Activated CD4-positive, alpha-beta memory T cell treated with anti-CD3 and anti-CD28 coated beads for 36 hours (primary cell): ENCODE measurements around the gene LMCD1. TPM values are rescaled to one million over a fixed set of nuclear protein-coding genes. Genes with fewer than 3 reads are reported as not detected.

Experiments
- CTCF ChIA-PET: fragments of 350-600 bp; sonication (Branson Sonifier 250); formaldehyde crosslinking; loops from one replicate; lab custom pipeline; 2021; ENCODE audit warnings: antibody characterized with exemption, inconsistent platforms; lab: Charles Lee
- POLR2A ChIA-PET: fragments of 350-600 bp; sonication (Branson Sonifier 250); formaldehyde crosslinking; loops from one replicate; lab custom pipeline; 2021; ENCODE audit warnings: antibody characterized with exemption; lab: Charles Lee
- DNase-seq: peaks from one replicate; pipeline ENCODE4 v3.0.0-alpha.2; 2020
- H3K27ac Mint-ChIP-seq: one replicate; pipeline ENCODE4 v1.8.0; 2021; ENCODE audit warnings: mixed read lengths
- H3K27me3 Mint-ChIP-seq: one replicate; pipeline ENCODE4 v1.8.0; 2021; ENCODE audit warnings: mixed read lengths
- H3K36me3 Mint-ChIP-seq: one replicate; pipeline ENCODE4 v1.8.0; 2021; ENCODE audit warnings: mixed read lengths
- H3K4me1 Mint-ChIP-seq: one replicate; pipeline ENCODE4 v1.8.0; 2021; ENCODE audit warnings: low read depth, mixed read lengths
- H3K4me3 Mint-ChIP-seq: one replicate; pipeline ENCODE4 v1.8.0; 2021; ENCODE audit warnings: mild to moderate bottlenecking, mixed read lengths
- H3K9me3 Mint-ChIP-seq: one replicate; pipeline ENCODE4 v1.8.0; 2021; ENCODE audit warnings: mixed read lengths
- intact Hi-C: fragments of 100-400 bp; cut with micrococcal nuclease; formaldehyde crosslinking; loops from one replicate; pipeline ENCODE4 v1.15.1; 2023
- total RNA-seq, 2 experiments: library from RNA; stranded (reverse); gene quantifications; one replicate each; pipeline ENCODE4 v1.2.3, GENCODE V29; 2021

The LMCD1 gene
- total RNA-seq, 2 experiments from 2014 or later = 3.5 to 3.8 TPM

DNA sequence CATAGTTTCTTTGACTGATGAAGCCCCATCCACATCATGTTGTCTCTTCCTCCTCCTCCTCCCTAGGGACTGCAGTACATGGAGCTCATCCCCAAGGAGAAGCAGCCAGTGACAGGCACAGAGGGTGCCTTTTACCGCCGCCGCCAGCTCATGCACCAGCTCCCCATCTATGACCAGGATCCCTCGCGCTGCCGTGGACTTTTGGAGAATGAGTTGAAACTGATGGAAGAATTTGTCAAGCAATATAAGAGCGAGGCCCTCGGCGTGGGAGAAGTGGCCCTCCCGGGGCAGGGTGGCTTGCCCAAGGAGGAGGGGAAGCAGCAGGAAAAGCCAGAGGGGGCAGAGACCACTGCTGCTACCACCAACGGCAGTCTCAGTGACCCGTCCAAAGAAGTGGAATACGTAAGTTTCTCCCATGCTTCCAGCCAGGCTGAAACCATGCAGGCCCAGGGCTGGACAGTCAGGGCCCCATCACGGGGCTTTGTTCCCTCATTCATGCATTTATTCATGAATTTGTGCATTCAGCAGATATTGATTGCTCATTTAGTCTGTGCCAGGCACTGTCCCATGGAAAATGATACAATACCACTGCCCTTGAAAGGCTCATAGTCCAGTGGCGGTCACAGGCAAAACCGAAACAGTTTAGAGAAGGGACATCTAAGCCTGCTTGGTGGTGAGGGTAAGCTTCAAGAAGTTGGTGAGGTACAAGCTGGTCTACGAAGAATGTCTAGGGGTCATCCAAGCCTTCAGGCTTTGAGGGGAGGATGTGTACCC lies 47.1 kb downstream of the LMCD1 start:
- CTCF ChIA-PET = interaction anchor here (1.0 kb wide), 1 partner anchor 107 kb away, joined by 3 read pairs; no protein-coding TSS in a partner anchor
- POLR2A ChIA-PET = no interaction called here
- Mint-ChIP-seq H3K9me3 (no peaks in the 10 kb centered on the region), H3K4me3 (no peak overlapping the region), H3K36me3 (no peaks in the 10 kb centered on the region), H3K4me1 (no peaks in the 10 kb centered on the region), H3K27me3 (no peaks in the 10 kb centered on the region), H3K27ac (no peak overlapping the region)
- intact Hi-C loops = no loop called here
- no peak for DNase-seq

DNA sequence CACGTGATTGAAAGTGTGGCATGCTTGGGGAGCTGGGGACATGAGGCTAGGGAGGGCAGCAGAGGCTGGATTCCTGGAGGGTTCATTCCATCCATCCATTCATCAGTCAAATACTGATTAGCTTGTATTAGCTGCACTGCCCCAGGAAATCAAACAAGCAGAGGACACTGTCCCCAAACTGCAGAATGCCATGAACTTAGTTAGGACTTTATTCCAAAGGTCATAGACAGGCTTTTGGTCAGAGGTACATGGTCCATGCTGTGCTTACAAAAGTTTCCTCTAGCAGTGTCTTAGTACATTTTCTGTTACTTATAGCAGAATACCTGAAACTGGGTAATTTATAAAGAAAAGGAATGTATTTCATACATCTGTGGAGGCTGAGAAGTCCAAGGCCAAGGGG lies 47.7 kb downstream of the LMCD1 start:
- intact Hi-C loops = no loop called here
- Mint-ChIP-seq H3K9me3 (no peaks in the 10 kb centered on the region), H3K36me3 (no peaks in the 10 kb centered on the region), H3K27me3 (no peaks in the 10 kb centered on the region), H3K4me1 (no peaks in the 10 kb centered on the region), H3K4me3 (no peak overlapping the region), H3K27ac (no peak overlapping the region)
- POLR2A ChIA-PET = no interaction called here
- DNase-seq = no peak
- CTCF ChIA-PET = no interaction called here

DNA sequence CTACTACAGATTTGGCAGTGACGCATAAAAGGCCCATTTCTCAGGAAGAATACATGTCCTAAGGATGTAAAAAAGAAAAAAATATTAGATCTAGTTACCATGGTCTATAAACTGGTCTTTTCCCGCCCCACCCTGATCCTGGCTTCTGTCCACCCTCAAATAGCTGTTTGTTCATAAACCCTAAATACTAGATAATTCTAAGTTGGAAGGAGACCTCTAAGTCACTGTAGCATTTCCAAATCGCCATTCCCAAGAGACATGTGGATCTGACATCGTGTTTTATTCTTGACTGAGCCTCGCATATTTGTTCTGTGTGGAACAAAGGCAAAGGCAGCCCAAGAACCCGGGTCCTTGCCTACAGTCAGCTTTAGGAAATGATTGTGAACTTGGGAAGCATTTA lies 49.0 kb downstream of the LMCD1 start:
- no peaks in the 10 kb centered on the region for H3K36me3 Mint-ChIP-seq
- POLR2A ChIA-PET = no interaction called here
- H3K27me3 Mint-ChIP-seq = no peaks in the 10 kb centered on the region
- CTCF ChIA-PET = no interaction called here
- H3K4me1 Mint-ChIP-seq = no peaks in the 10 kb centered on the region
- intact Hi-C loops = no loop called here
- no peak overlapping the region for H3K4me3 Mint-ChIP-seq
- no peaks in the 10 kb centered on the region for H3K9me3 Mint-ChIP-seq
- no peak overlapping the region for H3K27ac Mint-ChIP-seq
- no peak for DNase-seq

DNA sequence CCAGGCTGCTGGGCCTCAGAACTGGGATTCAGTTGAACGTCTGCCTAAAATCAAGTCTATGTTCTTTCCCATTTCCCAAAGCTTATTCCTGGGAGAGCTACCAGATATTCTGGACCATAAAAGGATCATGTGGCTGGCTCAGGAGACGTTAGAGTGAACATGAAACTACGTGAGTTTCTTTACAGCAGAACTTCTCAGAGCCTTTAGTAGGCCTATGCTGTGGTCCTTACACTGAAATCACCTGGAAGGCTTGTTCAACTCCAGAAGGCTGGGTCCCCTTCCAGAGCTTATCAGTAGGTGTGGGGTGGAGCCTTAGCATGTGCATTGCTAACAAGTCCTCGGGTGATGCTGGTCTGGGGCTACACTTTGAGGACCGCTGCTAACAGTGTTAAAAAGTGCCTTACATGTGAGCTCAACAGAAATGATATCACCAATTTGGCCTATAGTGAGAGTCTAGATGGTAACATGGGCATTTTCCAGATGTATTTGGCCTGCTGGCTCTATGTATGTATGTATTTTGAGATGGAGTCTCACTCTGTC lies 50.7 kb downstream of the LMCD1 start:
- no peaks in the 10 kb centered on the region for H3K9me3 Mint-ChIP-seq
- no peak for DNase-seq
- H3K4me3 Mint-ChIP-seq = no peak overlapping the region
- intact Hi-C loops = no loop called here
- H3K27me3 Mint-ChIP-seq = no peaks in the 10 kb centered on the region
- H3K27ac Mint-ChIP-seq = no peak overlapping the region
- ChIA-PET CTCF (no interaction called here), POLR2A (no interaction called here)
- H3K4me1 Mint-ChIP-seq = no peaks in the 10 kb centered on the region
- H3K36me3 Mint-ChIP-seq = no peaks in the 10 kb centered on the region

DNA sequence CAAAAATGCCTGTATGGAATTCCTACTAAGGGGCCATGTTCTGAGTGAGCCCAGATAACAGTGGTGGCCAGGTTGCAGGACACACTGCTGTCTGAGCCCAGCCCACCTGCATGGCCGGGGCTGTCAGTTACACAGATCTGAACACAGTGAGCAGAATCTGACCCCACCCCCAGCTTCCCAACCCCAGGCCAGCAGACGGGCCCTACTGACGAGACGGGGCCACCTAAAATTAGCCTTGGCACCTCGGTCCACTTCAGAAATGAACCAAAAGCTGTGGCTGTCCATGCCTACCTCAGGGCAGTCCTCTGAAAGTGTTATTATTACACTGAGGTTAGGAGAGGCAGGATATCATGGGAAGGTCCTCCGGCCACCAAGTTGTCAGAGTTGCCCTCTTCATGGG lies 51.8 kb downstream of the LMCD1 start:
- POLR2A ChIA-PET = no interaction called here
- H3K27ac Mint-ChIP-seq = no peak overlapping the region

DNA sequence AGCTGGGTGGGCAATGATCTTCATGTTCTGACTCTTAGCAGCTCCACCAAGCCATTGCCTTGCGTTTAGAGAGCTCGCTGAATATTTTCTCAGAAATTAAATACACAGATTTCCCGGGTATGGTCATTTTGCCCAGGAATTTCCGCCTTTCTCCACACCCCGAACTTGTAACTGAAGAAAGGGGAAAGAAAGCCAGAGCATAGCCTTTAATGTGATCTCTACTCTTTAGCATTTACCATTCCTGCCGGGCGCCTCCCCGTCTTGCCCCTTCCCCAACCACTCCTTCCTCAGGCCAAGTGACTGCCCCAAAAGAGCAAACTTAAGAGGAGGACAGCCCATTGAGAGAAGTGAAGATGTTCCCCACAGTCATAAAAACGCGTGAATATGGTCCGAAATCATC lies 53.1 kb downstream of the LMCD1 start:
- CTCF ChIA-PET = no interaction called here
- no peak overlapping the region for H3K4me3 Mint-ChIP-seq

More for the DNA sequence above, 51.8 kb downstream of the LMCD1 start:
- H3K9me3 Mint-ChIP-seq = no peaks in the 10 kb centered on the region
- intact Hi-C loops = no loop called here
- no peaks in the 10 kb centered on the region for H3K27me3 Mint-ChIP-seq
- no peaks in the 10 kb centered on the region for H3K4me1 Mint-ChIP-seq
- H3K36me3 Mint-ChIP-seq = no peaks in the 10 kb centered on the region
- DNase-seq = no peak
- no peak overlapping the region for H3K4me3 Mint-ChIP-seq
- CTCF ChIA-PET = no interaction called here

DNA sequence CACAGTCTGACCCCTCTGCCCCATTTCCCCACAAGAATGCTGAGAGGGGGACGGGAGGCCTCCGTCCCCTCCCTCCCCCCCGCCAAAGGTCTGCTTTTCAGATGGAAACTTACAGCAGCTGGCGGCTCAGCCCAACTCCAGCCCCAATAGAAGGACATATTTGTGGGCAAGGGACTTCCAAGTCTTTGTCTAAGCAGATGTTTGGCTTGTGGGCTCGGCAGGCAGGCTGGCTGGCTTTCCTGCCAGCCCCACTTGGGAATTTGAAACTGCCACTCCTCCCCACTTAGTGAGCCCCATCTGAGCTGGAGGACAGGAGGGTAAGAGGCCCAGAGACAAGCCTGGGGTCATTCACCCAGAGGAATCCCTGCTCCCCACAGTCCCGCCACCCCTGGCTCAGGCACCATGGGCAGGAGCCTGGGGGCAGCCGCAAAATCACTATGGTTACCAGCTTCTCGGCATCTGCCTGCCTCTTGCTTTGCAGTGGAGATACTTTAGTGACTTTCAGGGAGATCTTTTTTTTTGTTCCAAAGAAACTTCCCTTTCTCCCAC lies 53.6 kb downstream of the LMCD1 start:
- Mint-ChIP-seq H3K36me3 (no peaks in the 10 kb centered on the region), H3K9me3 (no peaks in the 10 kb centered on the region), H3K27me3 (no peaks in the 10 kb centered on the region), H3K4me3 (no peak overlapping the region), H3K4me1 (no peaks in the 10 kb centered on the region), H3K27ac (no peak overlapping the region)
- ChIA-PET CTCF (no interaction called here), POLR2A (no interaction called here)
- intact Hi-C loops = no loop called here
- DNase-seq = no peak

More for the DNA sequence above, 53.1 kb downstream of the LMCD1 start:
- no peaks in the 10 kb centered on the region for H3K9me3 Mint-ChIP-seq
- DNase-seq = no peak
- H3K27me3 Mint-ChIP-seq = no peaks in the 10 kb centered on the region
- H3K27ac Mint-ChIP-seq = no peak overlapping the region
- no peaks in the 10 kb centered on the region for H3K4me1 Mint-ChIP-seq
- intact Hi-C loops = no loop called here
- POLR2A ChIA-PET = no interaction called here
- H3K36me3 Mint-ChIP-seq = no peaks in the 10 kb centered on the region

DNA sequence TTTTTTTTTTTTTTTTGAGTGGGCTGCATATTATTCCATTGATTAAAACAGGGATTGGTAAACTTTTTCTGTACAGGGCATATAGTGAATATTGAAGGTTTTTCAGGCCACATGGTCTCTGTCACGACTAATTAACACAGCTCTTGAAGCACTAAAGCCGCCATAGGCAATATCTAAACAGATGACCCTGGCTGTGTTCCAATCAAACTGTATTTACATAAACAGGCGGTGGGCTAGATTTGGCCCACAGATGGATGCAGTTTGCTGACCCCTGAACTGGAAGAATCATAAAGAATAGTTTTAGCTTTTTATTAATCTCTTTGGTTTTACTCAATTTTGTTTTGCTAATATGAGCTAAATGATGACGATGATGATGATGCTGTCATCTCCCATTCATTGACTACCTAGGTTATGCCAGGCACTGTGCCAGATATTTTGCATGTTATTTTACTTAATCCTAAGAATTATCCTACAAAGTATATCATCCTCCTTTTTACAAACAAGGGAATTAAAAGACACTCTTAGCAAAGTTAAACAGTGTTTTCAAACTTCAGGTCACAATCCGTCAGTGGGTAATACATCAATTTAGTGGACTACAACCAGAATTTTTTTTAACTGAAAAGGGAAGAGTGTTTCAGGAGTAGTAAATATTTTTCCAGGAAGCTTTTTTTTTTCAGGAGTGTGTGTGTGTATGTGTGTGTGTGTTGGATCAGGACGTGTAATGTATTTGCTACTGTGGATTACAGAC lies 54.3 kb downstream of the LMCD1 start:
- POLR2A ChIA-PET = no interaction called here
- intact Hi-C loops = no loop called here
- H3K4me1 Mint-ChIP-seq = no peaks in the 10 kb centered on the region
- no peaks in the 10 kb centered on the region for H3K27me3 Mint-ChIP-seq
- CTCF ChIA-PET = no interaction called here
- H3K9me3 Mint-ChIP-seq = no peaks in the 10 kb centered on the region
- H3K4me3 Mint-ChIP-seq = no peak overlapping the region
- no peaks in the 10 kb centered on the region for H3K36me3 Mint-ChIP-seq
- DNase-seq = no peak
- no peak overlapping the region for H3K27ac Mint-ChIP-seq

DNA sequence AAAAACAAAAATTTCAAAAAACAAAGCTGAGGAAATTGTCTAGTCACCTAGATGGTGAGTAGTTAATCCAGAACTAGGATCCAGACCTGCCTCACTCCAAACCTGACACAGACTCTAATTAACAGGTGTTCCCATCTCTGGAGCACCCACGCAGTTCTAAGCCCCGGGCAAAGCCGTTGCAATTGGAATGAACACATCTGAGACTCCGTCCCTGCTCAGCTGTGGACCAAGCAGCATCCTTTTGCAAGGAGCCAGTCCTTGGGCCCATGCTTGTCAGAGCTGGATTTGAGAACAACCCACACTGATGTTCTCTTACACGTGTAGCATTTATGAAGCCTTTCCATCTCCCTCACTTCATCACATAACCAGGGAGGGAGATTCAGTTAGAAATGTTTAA lies 54.8 kb downstream of the LMCD1 start:
- ChIA-PET POLR2A (no interaction called here), CTCF (no interaction called here)
- no peaks in the 10 kb centered on the region for H3K9me3 Mint-ChIP-seq
- no peak for DNase-seq
- no peaks in the 10 kb centered on the region for H3K27me3 Mint-ChIP-seq
- H3K27ac Mint-ChIP-seq = no peak overlapping the region
- H3K4me1 Mint-ChIP-seq = no peaks in the 10 kb centered on the region
- no peak overlapping the region for H3K4me3 Mint-ChIP-seq
- H3K36me3 Mint-ChIP-seq = no peaks in the 10 kb centered on the region
- intact Hi-C loops = no loop called here

DNA sequence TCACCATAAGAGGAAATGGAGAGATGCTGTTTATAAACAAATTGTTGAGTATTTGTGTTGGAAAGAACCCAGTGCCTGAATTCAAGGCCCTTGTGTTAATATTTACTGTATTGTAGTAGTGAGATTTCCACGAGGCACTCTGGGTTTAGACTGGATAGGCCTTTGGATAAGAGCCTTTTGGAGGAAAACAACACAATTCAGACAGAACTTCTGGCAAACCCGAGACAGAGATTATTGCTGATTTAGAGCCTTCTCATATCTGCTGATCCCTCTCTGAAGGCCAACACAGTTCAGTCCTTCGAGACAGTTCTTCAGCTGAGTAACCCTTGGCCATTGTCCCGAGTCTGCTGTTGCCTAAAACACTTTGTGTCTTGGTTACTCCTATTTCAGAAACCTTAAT lies 55.7 kb downstream of the LMCD1 start:
- H3K4me3 Mint-ChIP-seq = no peak overlapping the region
- no peaks in the 10 kb centered on the region for H3K27me3 Mint-ChIP-seq
- CTCF ChIA-PET = no interaction called here
- intact Hi-C loops = no loop called here
- no peaks in the 10 kb centered on the region for H3K36me3 Mint-ChIP-seq
- no peaks in the 10 kb centered on the region for H3K4me1 Mint-ChIP-seq
- no peaks in the 10 kb centered on the region for H3K9me3 Mint-ChIP-seq
- no peak overlapping the region for H3K27ac Mint-ChIP-seq
- POLR2A ChIA-PET = no interaction called here
- DNase-seq = no peak

DNA sequence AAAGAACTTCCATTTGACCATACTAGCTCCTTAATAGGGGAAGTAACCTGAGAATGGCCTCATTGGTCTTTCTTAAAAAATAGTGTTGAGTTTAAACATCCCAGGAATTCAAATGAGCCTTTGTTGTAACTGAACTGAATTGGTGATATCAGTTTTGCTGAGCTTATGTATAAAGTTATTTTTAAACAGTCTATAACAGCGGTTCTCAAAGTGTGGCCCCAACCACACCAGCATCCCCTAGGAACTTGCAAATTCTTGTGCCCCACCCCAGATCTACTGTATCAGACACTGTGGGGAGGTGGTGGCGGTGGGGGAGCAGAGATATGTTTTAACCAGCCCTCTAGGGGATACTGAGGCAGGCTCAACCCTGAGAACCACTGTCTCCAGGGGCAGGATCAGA lies 57.0 kb downstream of the LMCD1 start:
- Mint-ChIP-seq H3K36me3 (no peaks in the 10 kb centered on the region), H3K27me3 (no peaks in the 10 kb centered on the region), H3K27ac (no peak overlapping the region), H3K4me1 (no peaks in the 10 kb centered on the region), H3K4me3 (no peak overlapping the region), H3K9me3 (no peaks in the 10 kb centered on the region)
- CTCF ChIA-PET = no interaction called here
- DNase-seq = no peak
- intact Hi-C loops = no loop called here
- POLR2A ChIA-PET = no interaction called here

DNA sequence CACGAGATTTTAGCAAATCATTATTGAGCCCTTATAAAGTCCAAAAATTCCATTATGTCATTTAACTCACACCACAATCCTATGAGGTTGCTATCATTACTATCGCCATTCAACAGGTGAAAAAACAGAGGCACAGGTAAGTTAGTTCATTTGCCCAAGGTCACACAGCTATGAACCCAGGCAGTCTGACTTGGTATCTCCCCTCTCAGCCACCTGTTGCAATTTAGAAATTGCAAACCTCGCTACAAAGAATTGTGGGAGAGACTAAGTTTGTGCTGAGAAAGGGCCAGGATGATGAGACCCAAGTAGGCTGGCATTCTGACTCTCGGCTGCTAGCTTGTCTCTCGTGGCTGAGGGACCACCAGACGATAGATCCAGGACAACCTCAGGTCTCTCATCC lies 57.7 kb downstream of the LMCD1 start:
- H3K36me3 Mint-ChIP-seq = no peaks in the 10 kb centered on the region
- no peak for DNase-seq
- H3K4me3 Mint-ChIP-seq = no peak overlapping the region
- no peaks in the 10 kb centered on the region for H3K4me1 Mint-ChIP-seq
- POLR2A ChIA-PET = no interaction called here
- no peaks in the 10 kb centered on the region for H3K27me3 Mint-ChIP-seq
- CTCF ChIA-PET = no interaction called here
- no peak overlapping the region for H3K27ac Mint-ChIP-seq
- H3K9me3 Mint-ChIP-seq = no peaks in the 10 kb centered on the region
- intact Hi-C loops = no loop called here
